Suppressor macrophage treated with lipopolysaccharide for 4 hours (primary cell): ENCODE data around the gene SEMA6A.
"Not testable (repeated sequence)": the region's sequence is repeated elsewhere in the genome, so short reads cannot be mapped to it uniquely, and the experiment has no call there.

Experiments used
- DNase-seq: peaks from one replicate; pipeline ENCODE4 v3.0.0-alpha.2; 2020

The SEMA6A gene

GRCh38 chr5:116546033-116546742 is 28.4 kb downstream of the SEMA6A start:
- peak; percentile 22 for DNase-seq

- not testable (repeated sequence) for DNase-seq
Observed at GRCh38 chr5:116545465-116545864, 29.2 kb downstream of the SEMA6A start.

- DNase-seq, result no peak
Observed at GRCh38 chr5:116544531-116545241, 29.9 kb downstream of the SEMA6A start.

- DNase-seq, result no peak
Observed at GRCh38 chr5:116543501-116543900, 31.1 kb downstream of the SEMA6A start.

GRCh38 chr5:116542619-116543018 is 32.0 kb downstream of the SEMA6A start:
- no peak for DNase-seq

GRCh38 chr5:116539222-116539621 is 35.4 kb downstream of the SEMA6A start:
- no peak for DNase-seq

GRCh38 chr5:116536316-116537083 is 38.1 kb downstream of the SEMA6A start:
- peak; percentile 5 for DNase-seq

- peak; percentile 6 for DNase-seq
Observed at GRCh38 chr5:116534964-116535651, 39.5 kb downstream of the SEMA6A start.

- DNase-seq, result no peak
Observed at GRCh38 chr5:116532762-116533525, 41.7 kb downstream of the SEMA6A start.

GRCh38 chr5:116531635-116532034 is 43.0 kb downstream of the SEMA6A start:
- DNase-seq, result no peak

- no peak for DNase-seq
Observed at GRCh38 chr5:116531117-116531516, 43.5 kb downstream of the SEMA6A start.

GRCh38 chr5:116530276-116530675 is 44.3 kb downstream of the SEMA6A start:
- no peak for DNase-seq

- DNase-seq, result no peak
Observed at GRCh38 chr5:116529615-116530014, 45.0 kb downstream of the SEMA6A start.

GRCh38 chr5:116528519-116529234 is 45.9 kb downstream of the SEMA6A start:
- DNase-seq, result no peak

GRCh38 chr5:116527582-116527981 is 47.0 kb downstream of the SEMA6A start:
- DNase-seq, result no peak

- no peak for DNase-seq
Observed at GRCh38 chr5:116525674-116526073, 48.9 kb downstream of the SEMA6A start.

GRCh38 chr5:116524966-116525365 is 49.7 kb downstream of the SEMA6A start:
- no peak for DNase-seq

GRCh38 chr5:116524051-116524904 is 50.3 kb downstream of the SEMA6A start:
- DNase-seq, result no peak

- DNase-seq, result not testable (repeated sequence)
Observed at GRCh38 chr5:116523182-116523581, 51.4 kb downstream of the SEMA6A start.

GRCh38 chr5:116522356-116523136 is 52.1 kb downstream of the SEMA6A start:
- DNase-seq, result no peak
